ENCODE measurements around the gene TSTD2. TPM values are rescaled to one million over a fixed set of nuclear protein-coding genes. Genes with fewer than 3 reads are reported as not detected.

Gene TSTD2
- polyA plus RNA-seq, 1 of the 3 experiments (the other 2 are of a cell fraction) = 11.5 TPM

DNA sequence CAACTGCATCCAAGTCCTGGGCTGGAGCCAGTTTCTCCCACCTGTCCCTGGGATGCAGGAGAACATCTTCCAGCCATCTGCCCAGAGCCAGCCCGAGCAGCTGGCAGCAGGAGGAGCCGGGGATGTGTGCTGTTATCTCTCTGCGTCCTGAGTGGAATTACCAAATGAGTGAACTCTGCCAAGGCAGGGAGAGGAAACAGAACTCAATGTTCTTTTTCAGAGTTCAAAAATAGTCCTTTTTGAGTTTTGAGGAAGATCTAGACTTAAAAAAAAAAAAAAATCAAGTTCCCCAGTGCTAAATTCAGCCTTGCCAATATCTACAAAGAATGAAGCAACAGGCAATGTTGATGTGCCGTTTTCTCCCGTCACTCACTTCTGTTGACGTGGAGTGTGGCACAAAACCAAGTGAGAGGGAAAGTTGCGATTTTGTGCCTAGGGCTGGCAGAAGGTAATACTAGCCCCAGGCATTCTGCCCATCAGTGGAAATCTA is 75.5 kb downstream of the TSTD2 start (continued):
- TF ChIP-seq, protein P1, sequence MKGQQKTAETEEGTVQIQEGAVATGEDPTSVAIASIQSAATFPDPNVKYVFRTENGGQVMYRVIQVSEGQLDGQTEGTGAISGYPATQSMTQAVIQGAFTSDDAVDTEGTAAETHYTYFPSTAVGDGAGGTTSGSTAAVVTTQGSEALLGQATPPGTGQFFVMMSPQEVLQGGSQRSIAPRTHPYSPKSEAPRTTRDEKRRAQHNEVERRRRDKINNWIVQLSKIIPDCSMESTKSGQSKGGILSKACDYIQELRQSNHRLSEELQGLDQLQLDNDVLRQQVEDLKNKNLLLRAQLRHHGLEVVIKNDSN (IDR thresholded peaks at IDR 0.05; ENCODE audit: borderline replicate concordance, low read depth) = no peak

DNA sequence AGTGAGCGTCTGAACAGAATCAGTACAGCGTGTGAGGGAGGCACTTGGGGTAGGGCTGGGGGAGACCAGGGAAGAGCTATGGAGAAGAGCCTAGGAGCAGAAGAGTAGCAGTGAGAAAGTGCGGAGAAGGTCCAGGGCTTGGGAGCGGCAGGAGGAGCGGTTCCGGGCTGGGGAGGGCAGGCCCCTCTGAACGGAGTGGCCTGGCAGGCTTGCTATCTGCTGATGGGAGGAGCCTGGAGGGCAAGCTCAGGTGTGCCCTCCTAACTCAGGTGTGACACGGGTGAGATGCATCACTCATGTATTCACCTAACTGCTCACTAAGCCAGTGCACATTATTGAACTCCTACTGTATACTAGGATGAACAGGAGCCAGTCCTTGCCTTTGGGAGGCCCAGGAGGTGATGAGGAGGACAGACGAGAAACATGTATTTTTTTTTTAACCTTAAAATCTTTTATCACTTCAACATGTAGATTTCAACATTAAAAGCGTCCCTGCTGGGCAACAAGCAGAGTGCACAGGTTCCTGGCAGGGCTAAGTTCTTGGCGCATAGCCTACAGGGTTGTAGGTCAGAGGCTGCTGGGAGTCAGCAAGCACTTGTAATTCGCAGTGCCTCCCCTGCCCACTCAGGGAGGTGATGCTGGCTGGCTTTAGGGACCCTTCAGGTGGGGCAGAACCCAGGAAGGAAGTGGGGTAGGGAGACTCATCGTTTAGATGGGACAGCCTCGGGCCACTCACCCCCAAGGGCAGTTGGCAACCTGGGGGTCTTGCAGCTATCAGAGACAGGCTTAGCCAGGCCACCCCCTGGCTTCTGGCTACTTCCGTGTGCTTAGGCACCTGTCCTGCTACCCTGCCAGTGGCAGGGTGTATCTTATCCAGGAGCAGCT is 76.2 kb downstream of the TSTD2 start:
- H3K27me3 ChIP-seq (ENCODE audit: insufficient read depth) = 0 out of 2 replicates have a peak, but pooled peaks cover 16% of the 10 kb centered on the region
- CTCF ChIA-PET = interaction anchor here (1.0 to 2.4 kb wide), 7 partner anchors 13 to 88 kb away, joined by 3 to 9 read pairs (median 7); no protein-coding TSS in a partner anchor
- H3K4me1 ChIP-seq (ENCODE audit: control insufficient read depth in 1 of 2, insufficient read depth in 2 of 2, low read depth in 1 of 2, low read length in 1 of 2) = peaks cover 0 to 77% of the 10 kb centered on the region in 2 experiments; a peak in 2 of 4 replicates
- H3K9me3 ChIP-seq = no peaks in the 10 kb centered on the region
- H4K20me1 ChIP-seq (ENCODE audit: insufficient read depth) = no peaks in the 10 kb centered on the region
- no peaks in the 10 kb centered on the region for H3K9me2 ChIP-seq
- H3K36me3 ChIP-seq (replicated peaks in 1 of 2; ENCODE audit: control insufficient read depth in 1 of 2, insufficient read depth in 2 of 2, low read length in 1 of 2) = peaks cover 0 to 5% of the 10 kb centered on the region in 2 experiments
- peak overlapping the region in 1 of 2 experiments; percentile 93; a peak in 2 of 4 replicates for H3K27ac ChIP-seq (ENCODE audit: low read depth in 2 of 2, low read length in 1 of 2)
- no peak overlapping the region for H2AFZ ChIP-seq (ENCODE audit: low read depth)
- TF ChIP-seq, protein P1 (IDR thresholded peaks at IDR 0.05; ENCODE audit: borderline replicate concordance, low read depth) = no peak
- TF ChIP-seq GATA2 (CRISPR knock-in tag; IDR thresholded peaks at IDR 0.05) (no peak), ELF1 (IDR thresholded peaks at IDR 0.05) (no peak), RAD21 (IDR thresholded peaks at IDR 0.05; ENCODE audit: low read length) (no peak), EP300 (IDR thresholded peaks at IDR 0.05; ENCODE audit: borderline replicate concordance in 1 of 2, low read depth in 1 of 2, low read length in 1 of 2) (no peak), NRF1 (IDR thresholded peaks at IDR 0.05; ENCODE audit: low read depth, low read length) (no peak), POLR2AphosphoS5 (IDR thresholded peaks at IDR 0.05; ENCODE audit: low read depth, low read length) (no peak), SMC3 (IDR thresholded peaks at IDR 0.05; ENCODE audit: low read depth, low read length) (no peak), GABPA (IDR thresholded peaks at IDR 0.05; ENCODE audit: low read depth) (no peak), TEAD4 (IDR thresholded peaks at IDR 0.05; ENCODE audit: borderline replicate concordance, insufficient read depth) (no peak)
- TF ChIP-seq, protein P2, sequence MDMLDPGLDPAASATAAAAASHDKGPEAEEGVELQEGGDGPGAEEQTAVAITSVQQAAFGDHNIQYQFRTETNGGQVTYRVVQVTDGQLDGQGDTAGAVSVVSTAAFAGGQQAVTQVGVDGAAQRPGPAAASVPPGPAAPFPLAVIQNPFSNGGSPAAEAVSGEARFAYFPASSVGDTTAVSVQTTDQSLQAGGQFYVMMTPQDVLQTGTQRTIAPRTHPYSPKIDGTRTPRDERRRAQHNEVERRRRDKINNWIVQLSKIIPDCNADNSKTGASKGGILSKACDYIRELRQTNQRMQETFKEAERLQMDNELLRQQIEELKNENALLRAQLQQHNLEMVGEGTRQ (IDR thresholded peaks at IDR 0.05; ENCODE audit: borderline replicate concordance, low read depth, low read length) = no peak
- TF ChIP-seq, protein P3, sequence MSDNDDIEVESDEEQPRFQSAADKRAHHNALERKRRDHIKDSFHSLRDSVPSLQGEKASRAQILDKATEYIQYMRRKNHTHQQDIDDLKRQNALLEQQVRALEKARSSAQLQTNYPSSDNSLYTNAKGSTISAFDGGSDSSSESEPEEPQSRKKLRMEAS (IDR thresholded peaks at IDR 0.05; ENCODE audit: low read depth) = no peak
- TF ChIP-seq, protein P4, sequence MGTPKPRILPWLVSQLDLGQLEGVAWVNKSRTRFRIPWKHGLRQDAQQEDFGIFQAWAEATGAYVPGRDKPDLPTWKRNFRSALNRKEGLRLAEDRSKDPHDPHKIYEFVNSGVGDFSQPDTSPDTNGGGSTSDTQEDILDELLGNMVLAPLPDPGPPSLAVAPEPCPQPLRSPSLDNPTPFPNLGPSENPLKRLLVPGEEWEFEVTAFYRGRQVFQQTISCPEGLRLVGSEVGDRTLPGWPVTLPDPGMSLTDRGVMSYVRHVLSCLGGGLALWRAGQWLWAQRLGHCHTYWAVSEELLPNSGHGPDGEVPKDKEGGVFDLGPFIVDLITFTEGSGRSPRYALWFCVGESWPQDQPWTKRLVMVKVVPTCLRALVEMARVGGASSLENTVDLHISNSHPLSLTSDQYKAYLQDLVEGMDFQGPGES (IDR thresholded peaks at IDR 0.05; ENCODE audit: low read depth, low read length) = no peak
- no peak overlapping the region for H3K9ac ChIP-seq
- POLR2A ChIA-PET = interaction anchor here (0.7 to 2.9 kb wide), 4 partner anchors 11 to 54 kb away, joined by 3 to 11 read pairs (median 6); no protein-coding TSS in a partner anchor
- 70% methylated on average over 13 of the region's 15 CpGs for whole genome bisulfite sequencing (ENCODE audit: low lambda C conversion rate)
- H3K79me2 ChIP-seq (ENCODE audit: insufficient read depth) = no peaks in the 10 kb centered on the region
- H3K4me2 ChIP-seq = no peak overlapping the region
- no peaks in the 10 kb centered on the region for H3F3A ChIP-seq (replicated peaks; ENCODE audit: insufficient read depth)
- no peak for DNase-seq
- no peak overlapping the region for H3K4me3 ChIP-seq (ENCODE audit: low read depth in 2 of 2, low read length in 1 of 2)

Data from SK-N-SH (cell line).